ENCODE measurements around the gene TMEM89.

The TMEM89 gene

GRCh38 chr3:48652923-48653715, 31.6 kb upstream of the TMEM89 start:
- CTCF ChIA-PET, result interaction anchor here (1.1 to 1.7 kb wide), 2 partner anchors 17 to 217 kb away, joined by 3 to 4 read pairs; partner anchors contain the start of gene SLC26A6
- Mint-ChIP-seq H3K4me3 (no peak overlapping the region), H3K27me3 (peaks cover 12% of the 10 kb centered on the region)

GRCh38 chr3:48651771-48652170, 30.2 kb upstream of the TMEM89 start:
- CTCF ChIA-PET, result no interaction called here
- Mint-ChIP-seq H3K27ac (no peak overlapping the region), H3K4me1 (peaks cover 14% of the 10 kb centered on the region), H3K27me3 (no peaks in the 10 kb centered on the region), H3K36me3 (peaks cover 2% of the 10 kb centered on the region), H3K4me3 (no peak overlapping the region), H3K9me3 (no peaks in the 10 kb centered on the region)
- DNase-seq, result no peak

More at GRCh38 chr3:48652923-48653715, 31.6 kb upstream of the TMEM89 start:
- H3K27ac Mint-ChIP-seq, result no peak overlapping the region
- H3K4me1 Mint-ChIP-seq, result peaks cover 26% of the 10 kb centered on the region
- no peaks in the 10 kb centered on the region for H3K9me3 Mint-ChIP-seq
- no peak for DNase-seq
- peaks cover 2% of the 10 kb centered on the region for H3K36me3 Mint-ChIP-seq

- peaks cover 2% of the 10 kb centered on the region for H3K36me3 Mint-ChIP-seq
- no peaks in the 10 kb centered on the region for H3K9me3 Mint-ChIP-seq
- H3K27ac Mint-ChIP-seq, result no peak overlapping the region
- DNase-seq, result no peak
- H3K4me1 Mint-ChIP-seq, result peaks cover 9% of the 10 kb centered on the region
- CTCF ChIA-PET, result no interaction called here
- no peak overlapping the region for H3K4me3 Mint-ChIP-seq
- no peaks in the 10 kb centered on the region for H3K27me3 Mint-ChIP-seq
These were observed 29.2 kb upstream of the TMEM89 start for GRCh38 chr3:48650723-48651122.

GRCh38 chr3:48648188-48648850, 26.8 kb upstream of the TMEM89 start:
- Mint-ChIP-seq H3K9me3 (no peaks in the 10 kb centered on the region), H3K4me1 (no peaks in the 10 kb centered on the region), H3K27ac (no peak overlapping the region), H3K4me3 (no peak overlapping the region), H3K27me3 (no peaks in the 10 kb centered on the region), H3K36me3 (peaks cover 2% of the 10 kb centered on the region)
- no peak for DNase-seq
- CTCF ChIA-PET, result no interaction called here

- Mint-ChIP-seq H3K9me3 (no peaks in the 10 kb centered on the region), H3K4me1 (no peaks in the 10 kb centered on the region), H3K36me3 (peaks cover 1% of the 10 kb centered on the region), H3K27me3 (no peaks in the 10 kb centered on the region), H3K27ac (no peak overlapping the region), H3K4me3 (no peak overlapping the region)
- CTCF ChIA-PET, result no interaction called here
- DNase-seq, result no peak
These were observed 26.1 kb upstream of the TMEM89 start for GRCh38 chr3:48647714-48648113.

- H3K27ac Mint-ChIP-seq, result no peak overlapping the region
- H3K36me3 Mint-ChIP-seq, result no peaks in the 10 kb centered on the region
- no peak for DNase-seq
- H3K9me3 Mint-ChIP-seq, result no peaks in the 10 kb centered on the region
- H3K27me3 Mint-ChIP-seq, result no peaks in the 10 kb centered on the region
- H3K4me3 Mint-ChIP-seq, result no peak overlapping the region
- no peaks in the 10 kb centered on the region for H3K4me1 Mint-ChIP-seq
- CTCF ChIA-PET, result interaction anchor here (1.2 kb wide), 1 partner anchor 9 kb away, joined by 4 read pairs; the partner anchor contains the start of gene SLC26A6
These were observed 23.6 kb upstream of the TMEM89 start for GRCh38 chr3:48644898-48645760.

GRCh38 chr3:48642605-48643004, 21.0 kb upstream of the TMEM89 start:
- Mint-ChIP-seq H3K27ac (no peak overlapping the region), H3K4me3 (no peak overlapping the region), H3K9me3 (no peaks in the 10 kb centered on the region), H3K36me3 (no peaks in the 10 kb centered on the region), H3K4me1 (no peaks in the 10 kb centered on the region), H3K27me3 (peaks cover 3% of the 10 kb centered on the region)
- CTCF ChIA-PET, result no interaction called here
- no peak for DNase-seq

- H3K9me3 Mint-ChIP-seq, result no peaks in the 10 kb centered on the region
- no peak for DNase-seq
- no peaks in the 10 kb centered on the region for H3K36me3 Mint-ChIP-seq
- no peak overlapping the region for H3K4me3 Mint-ChIP-seq
- H3K27ac Mint-ChIP-seq, result no peak overlapping the region
- H3K27me3 Mint-ChIP-seq, result peaks cover 3% of the 10 kb centered on the region
- CTCF ChIA-PET, result no interaction called here
- H3K4me1 Mint-ChIP-seq, result peaks cover 8% of the 10 kb centered on the region
These were observed 19.8 kb upstream of the TMEM89 start for GRCh38 chr3:48641396-48641795.

GRCh38 chr3:48639944-48640606, 18.5 kb upstream of the TMEM89 start:
- no peak for DNase-seq
- Mint-ChIP-seq H3K9me3 (no peaks in the 10 kb centered on the region), H3K4me3 (no peak overlapping the region), H3K27me3 (peaks cover 3% of the 10 kb centered on the region), H3K27ac (no peak overlapping the region), H3K4me1 (peaks cover 14% of the 10 kb centered on the region), H3K36me3 (no peaks in the 10 kb centered on the region)
- CTCF ChIA-PET, result no interaction called here

- H3K9me3 Mint-ChIP-seq, result no peaks in the 10 kb centered on the region
- peaks cover 3% of the 10 kb centered on the region for H3K27me3 Mint-ChIP-seq
- peaks cover 6% of the 10 kb centered on the region for H3K36me3 Mint-ChIP-seq
- no peak overlapping the region for H3K27ac Mint-ChIP-seq
- CTCF ChIA-PET, result no interaction called here
- peaks cover 28% of the 10 kb centered on the region for H3K4me1 Mint-ChIP-seq
- peak overlapping the region; percentile 48 for H3K4me3 Mint-ChIP-seq
- no peak for DNase-seq
These were observed 15.7 kb upstream of the TMEM89 start for GRCh38 chr3:48637305-48637704.

- CTCF ChIA-PET, result interaction anchor here (0.9 to 2.8 kb wide), 12 partner anchors 9 to 235 kb away, joined by 3 to 17 read pairs (median 6); partner anchors contain the start of gene PFKFB4
- Mint-ChIP-seq H3K9me3 (no peaks in the 10 kb centered on the region), H3K4me3 (peak overlapping the region; percentile 87), H3K36me3 (peaks cover 9% of the 10 kb centered on the region), H3K4me1 (peaks cover 28% of the 10 kb centered on the region), H3K27me3 (peaks cover 3% of the 10 kb centered on the region), H3K27ac (no peak overlapping the region)
- DNase-seq, result no peak
These were observed 14.6 kb upstream of the TMEM89 start for GRCh38 chr3:48636149-48636655.

- DNase-seq, result peak; percentile 97
- Mint-ChIP-seq H3K4me1 (peaks cover 28% of the 10 kb centered on the region), H3K27me3 (peaks cover 3% of the 10 kb centered on the region), H3K9me3 (no peaks in the 10 kb centered on the region), H3K36me3 (peaks cover 12% of the 10 kb centered on the region), H3K4me3 (peak within 1 kb of the TSS; percentile 87), H3K27ac (peak within 1 kb of the TSS; percentile 87)
- CTCF ChIA-PET, result interaction anchor here (1.2 to 2.8 kb wide), 12 partner anchors 10 to 235 kb away, joined by 3 to 17 read pairs (median 6); partner anchors contain the start of genes PFKFB4 and UCN2
These were observed 13.9 kb upstream of the TMEM89 start, which contains the start of gene SLC26A6 for GRCh38 chr3:48635222-48636021. SLC26A6 (minus strand) TSS chr3:48635461; CDS start chr3:48635393, 68 bp downstream.

Measured in activated naive CD4-positive, alpha-beta T cell treated with anti-CD3 and anti-CD28 coated beads, Interleukin-2, amount 10 ng/mL, durations not matched to agents 7 days and 5 days (primary cell).